Suppressor macrophage (primary cell): Measurements from ENCODE around the gene TRPM2.

Source experiments
- DNase-seq, 4 experiments: peaks; one replicate each; pipeline ENCODE4 v3.0.0-alpha.2; 2020 to 2022

Gene TRPM2

GRCh38 chr21:44445145-44445812 is 91.9 kb downstream of the TRPM2 start:
- no peak for DNase-seq

- DNase-seq = no peak
Observed at GRCh38 chr21:44448651-44449131, 95.3 kb downstream of the TRPM2 start.

- no peak for DNase-seq
Observed at GRCh38 chr21:44449473-44450363, 96.3 kb downstream of the TRPM2 start.

GRCh38 chr21:44450402-44450801 is 97.0 kb downstream of the TRPM2 start:
- DNase-seq = no peak

GRCh38 chr21:44450999-44451398 is 97.6 kb downstream of the TRPM2 start:
- DNase-seq = no peak

GRCh38 chr21:44453120-44453519 is 99.7 kb downstream of the TRPM2 start:
- no peak for DNase-seq

GRCh38 chr21:44454058-44454457 is 100.6 kb downstream of the TRPM2 start:
- DNase-seq = no peak

GRCh38 chr21:44454747-44455523 is 101.5 kb downstream of the TRPM2 start, which contains the start of gene LRRC3:
TSS of gene LRRC3 (plus strand) at chr21:44455510. CDS start at chr21:44456645, 1,135 bp downstream.
- DNase-seq = peak; percentile 91 to 98 (median 96)

GRCh38 chr21:44455524-44456213 is 102.2 kb downstream of the TRPM2 start:
- DNase-seq = peak; percentile 53 to 77 (median 62)

- no peak for DNase-seq
Observed at GRCh38 chr21:44456214-44456914, 102.9 kb downstream of the TRPM2 start.

GRCh38 chr21:44456915-44457736 is 103.7 kb downstream of the TRPM2 start:
- DNase-seq = no peak

GRCh38 chr21:44458971-44459711 is 105.7 kb downstream of the TRPM2 start:
- DNase-seq = peak in 2 of 4 experiments; percentile 41 to 44

- DNase-seq = peak in 3 of 4 experiments; percentile 11 to 31 (median 20)
Observed at GRCh38 chr21:44459712-44460440, 106.5 kb downstream of the TRPM2 start.

- DNase-seq = no peak
Observed at GRCh38 chr21:44460441-44460755, 107.0 kb downstream of the TRPM2 start.

GRCh38 chr21:44461005-44461404 is 107.6 kb downstream of the TRPM2 start:
- DNase-seq = no peak

- no peak for DNase-seq
Observed at GRCh38 chr21:44461464-44462001, 108.1 kb downstream of the TRPM2 start.

- no peak for DNase-seq
Observed at GRCh38 chr21:44462086-44462833, 108.8 kb downstream of the TRPM2 start.

GRCh38 chr21:44462834-44463200 is 109.4 kb downstream of the TRPM2 start:
- no peak for DNase-seq
